T-cell (primary cell): ENCODE measurements around the gene GRHL1. TPM values are rescaled to one million over a fixed set of nuclear protein-coding genes. Genes with fewer than 3 reads are reported as not detected.

Experiments
- ATAC-seq, 4 experiments: fragments of 200-7000 bp in 3 of 4; fragments of 150-1000 bp in 1 of 4; cut with Tn5 transposase; replicated peaks in 1 of 4; 1 replicate in 3 of 4; 2 replicates in 1 of 4; pipeline ENCODE4 v1.10.0; 2021; ENCODE audit warnings: moderate library complexity in 3 of 4, mild to moderate bottlenecking in 2 of 4, moderate number of reproducible peaks in 1 of 4
- CTCF ChIA-PET, 2 donors: fragments of 300-600 bp; sonication (Branson Sonifier 250); formaldehyde crosslinking; loops; one replicate each; lab custom pipeline; 2022; ENCODE audit warnings: antibody characterized with exemption in 2 of 2; lab: Charles Lee
- POLR2A ChIA-PET, 2 donors: fragments of 300-600 bp; sonication (Branson Sonifier 250); formaldehyde crosslinking; loops; one replicate each; lab custom pipeline; 2022; ENCODE audit warnings: antibody characterized with exemption in 2 of 2; lab: Charles Lee
- DNase-seq, 35 experiments: peaks; one replicate each; pipeline versions ENCODE4 v3.0.0 to v3.0.0-alpha.2; 2013 to 2023
- H3K27ac ChIP-seq: one replicate; pipeline ENCODE4 v1.5.1; 2013; ENCODE audit warnings: low read length
- H3K27me3 ChIP-seq, 2 experiments: replicated peaks in 1 of 2; 1 replicate in 1 of 2; 2 replicates in 1 of 2; pipeline versions ENCODE4 v1.6.1 to v1.7.0; 2013; ENCODE audit warnings: low read length in 1 of 2, mixed read lengths in 1 of 2; ENCODE audit not compliant: control insufficient read depth in 2 of 2, insufficient read depth in 2 of 2; ENCODE audit errors: extremely low read depth in 1 of 2
- H3K36me3 ChIP-seq, 2 donors: 1 replicate in 1 of 2; 2 replicates in 1 of 2; pipeline versions ENCODE4 v1.6.1 to v1.7.0; 2013; ENCODE audit warnings: low read length in 1 of 2; ENCODE audit not compliant: control insufficient read depth in 2 of 2, insufficient read depth in 1 of 2; ENCODE audit errors: extremely low read depth in 1 of 2
- H3K4me1 ChIP-seq, 2 experiments: 1 replicate in 1 of 2; 2 replicates in 1 of 2; pipeline versions ENCODE4 v1.6.1 to v1.7.0; 2013; ENCODE audit warnings: low read length in 2 of 2, mixed read lengths in 1 of 2; ENCODE audit not compliant: insufficient read depth in 2 of 2, control insufficient read depth in 1 of 2; ENCODE audit errors: extremely low read depth in 1 of 2
- H3K4me3 ChIP-seq, 2 donors: 1 replicate in 1 of 2; 2 replicates in 1 of 2; pipeline versions ENCODE4 v1.5.1 to v1.7.0; 2013; ENCODE audit warnings: mild to moderate bottlenecking in 2 of 2, low read length in 1 of 2, moderate library complexity in 1 of 2; ENCODE audit not compliant: control insufficient read depth in 1 of 2; ENCODE audit errors: extremely low read depth in 1 of 2
- H3K9me3 ChIP-seq: 2 replicates; pipeline ENCODE4 v1.7.0; 2013
- H3K27ac Mint-ChIP-seq, 2 donors: one replicate each; pipeline ENCODE4 v1.8.0; 2020 to 2021; ENCODE audit warnings: mild to moderate bottlenecking in 2 of 2, mixed read lengths in 2 of 2
- H3K27me3 Mint-ChIP-seq, 2 donors: one replicate each; pipeline ENCODE4 v1.8.0; 2021 to 2022; ENCODE audit warnings: mixed read lengths in 2 of 2
- H3K36me3 Mint-ChIP-seq: one replicate; pipeline ENCODE4 v1.8.0; 2021; ENCODE audit warnings: mixed read lengths
- H3K4me1 Mint-ChIP-seq, 3 donors: one replicate each; pipeline ENCODE4 v1.8.0; 2020 to 2022; ENCODE audit warnings: mixed read lengths in 3 of 3, mild to moderate bottlenecking in 1 of 3
- H3K4me3 Mint-ChIP-seq, 3 donors: one replicate each; pipeline ENCODE4 v1.8.0; 2020 to 2022; ENCODE audit warnings: mild to moderate bottlenecking in 3 of 3, mixed read lengths in 3 of 3, moderate library complexity in 3 of 3
- H3K9me3 Mint-ChIP-seq, 3 donors: one replicate each; pipeline ENCODE4 v1.8.0; 2020 to 2022; ENCODE audit warnings: mixed read lengths in 3 of 3
- WGBS: methylation state at CpG from one replicate; pipeline ENCODE4 v1.1.5; 2013; ENCODE audit warnings: missing lambda C conversion rate; ENCODE audit not compliant: insufficient coverage; 5-methylcytosine and 5-hydroxymethylcytosine counted together
- total RNA-seq, 35 experiments: library from RNA in 6 of 35; stranded (reverse) in 6 of 35; fragments of 120-200 nt in 1 of 35; gene quantifications; one replicate each; pipeline versions ENCODE4 v1.2.1 to v1.2.4 and lab custom pipeline; 2013 to 2026

GRHL1 gene
- total RNA-seq, 5 donors from 2014 or later (not counting 1 experiment from before 2014, with no cell fraction given), result 0.07 to 0.61 (median 0.43) TPM

DNA sequence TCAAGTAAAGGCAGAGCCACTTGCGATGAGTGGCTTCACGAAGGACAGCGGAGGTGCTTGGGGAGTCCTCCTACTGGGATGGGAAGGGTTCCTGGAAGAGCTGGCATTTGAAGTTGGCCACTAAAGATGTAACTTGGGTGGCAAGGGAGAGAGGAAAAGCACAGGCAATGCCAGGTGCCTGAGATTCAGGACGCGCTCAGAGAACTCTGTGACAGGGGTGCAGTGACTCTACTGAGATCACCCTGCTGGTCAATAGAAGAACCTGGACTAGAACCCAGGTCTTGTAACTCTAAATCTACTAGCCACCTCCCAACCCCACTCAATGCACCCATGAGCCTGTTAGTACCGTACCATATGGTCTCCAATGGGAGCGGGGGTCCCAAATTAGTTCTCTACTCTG lies 5.4 kb upstream of the GRHL1 start:
- Histone ChIP-seq H3K9me3 (no peaks in the 10 kb centered on the region), H3K36me3 (no peaks in the 10 kb centered on the region), H3K27ac (no peak overlapping the region), H3K4me3 (no peak overlapping the region), H3K4me1 (peaks cover 0 to 10% of the 10 kb centered on the region in 2 experiments), H3K27me3 (peaks cover 0 to 44% of the 10 kb centered on the region in 2 experiments)
- Mint-ChIP-seq H3K27ac (no peak overlapping the region), H3K27me3 (peaks cover 17 to 40% of the 10 kb centered on the region in 2 donors), H3K4me1 (peaks cover 5 to 10% (median 7%) of the 10 kb centered on the region in 3 donors), H3K4me3 (no peak overlapping the region), H3K36me3 (no peaks in the 10 kb centered on the region), H3K9me3 (no peaks in the 10 kb centered on the region)
- POLR2A ChIA-PET, result no interaction called here
- no peak for ATAC-seq
- 74% methylated on average over 5 of the region's 7 CpGs for WGBS
- CTCF ChIA-PET, result no interaction called here
- no peak for DNase-seq

DNA sequence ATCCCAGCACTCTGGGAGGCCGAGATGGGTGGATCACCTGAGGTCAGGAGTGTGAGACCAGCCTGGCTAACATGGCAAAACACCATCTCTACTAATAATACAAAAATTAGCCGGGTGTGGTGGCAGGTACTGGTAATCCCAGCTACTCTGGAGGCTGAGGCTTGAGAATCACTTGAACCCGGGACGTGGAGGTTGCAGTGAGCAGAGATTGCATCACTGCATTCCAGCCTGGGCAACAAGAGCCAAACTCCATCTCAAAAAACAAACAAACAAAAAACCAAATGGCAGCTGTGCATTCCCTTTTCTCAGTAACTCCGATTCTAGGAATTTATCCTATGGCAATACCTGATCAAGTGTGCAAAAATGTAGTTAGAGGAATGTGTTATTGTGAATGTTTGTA lies 4.7 kb upstream of the GRHL1 start:
- CTCF ChIA-PET, result no interaction called here
- Mint-ChIP-seq H3K4me3 (no peak overlapping the region), H3K27ac (no peak overlapping the region), H3K4me1 (peaks cover 5 to 10% (median 7%) of the 10 kb centered on the region in 3 donors), H3K36me3 (no peaks in the 10 kb centered on the region), H3K27me3 (peaks cover 17 to 40% of the 10 kb centered on the region in 2 donors), H3K9me3 (no peaks in the 10 kb centered on the region)
- H3K4me1 ChIP-seq, result peaks cover 0 to 10% of the 10 kb centered on the region in 2 experiments
- POLR2A ChIA-PET, result no interaction called here
- H3K9me3 ChIP-seq, result no peaks in the 10 kb centered on the region
- 88% methylated on average over 3 of the region's 5 CpGs for WGBS
- H3K27ac ChIP-seq, result no peak overlapping the region
- no peak for DNase-seq
- H3K36me3 ChIP-seq, result no peaks in the 10 kb centered on the region
- H3K4me3 ChIP-seq, result no peak overlapping the region
- no peak for ATAC-seq
- H3K27me3 ChIP-seq, result peaks cover 0 to 44% of the 10 kb centered on the region in 2 experiments

DNA sequence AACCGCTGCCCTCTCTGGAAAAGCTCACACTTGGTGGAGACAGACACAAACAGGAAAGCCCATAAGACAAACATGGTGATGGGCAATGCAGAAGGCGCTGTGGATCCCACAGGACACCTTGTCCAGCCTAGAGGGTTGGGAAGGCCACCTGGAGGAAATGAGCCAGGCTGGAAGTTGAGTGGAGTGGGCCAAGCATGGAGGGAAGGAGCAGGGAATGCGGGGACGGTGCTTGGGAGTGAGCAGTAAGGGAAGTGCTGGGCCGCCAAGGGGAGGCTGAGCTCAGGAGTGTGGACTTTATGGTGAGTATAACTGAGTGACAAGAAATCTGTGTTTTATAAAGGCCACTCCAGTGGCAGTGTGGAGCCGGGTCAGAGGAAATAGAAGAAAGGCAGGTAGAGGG lies 2.8 kb upstream of the GRHL1 start:
- 100% methylated on average over 5 of the region's 6 CpGs for WGBS
- ChIA-PET CTCF (interaction anchor here in 1 of 2 donors (0.7 kb wide), 1 partner anchor 145 kb away, joined by 6 read pairs; no protein-coding TSS in a partner anchor), POLR2A (no interaction called here)
- Histone ChIP-seq H3K4me1 (peaks cover 0 to 14% of the 10 kb centered on the region in 2 experiments), H3K9me3 (no peaks in the 10 kb centered on the region), H3K27ac (no peak overlapping the region), H3K27me3 (peaks cover 8 to 47% of the 10 kb centered on the region in 2 experiments), H3K4me3 (no peak overlapping the region), H3K36me3 (no peaks in the 10 kb centered on the region)
- ATAC-seq (no peak), DNase-seq (no peak)
- H3K27ac Mint-ChIP-seq, result no peak overlapping the region
- H3K4me3 Mint-ChIP-seq, result peak overlapping the region; percentile 32 to 42 (median 34)
- H3K27me3 Mint-ChIP-seq, result peaks cover 28 to 54% of the 10 kb centered on the region in 2 donors
- H3K36me3 Mint-ChIP-seq, result no peaks in the 10 kb centered on the region
- H3K4me1 Mint-ChIP-seq, result peaks cover 10 to 12% (median 10%) of the 10 kb centered on the region in 3 donors
- no peaks in the 10 kb centered on the region for H3K9me3 Mint-ChIP-seq

DNA sequence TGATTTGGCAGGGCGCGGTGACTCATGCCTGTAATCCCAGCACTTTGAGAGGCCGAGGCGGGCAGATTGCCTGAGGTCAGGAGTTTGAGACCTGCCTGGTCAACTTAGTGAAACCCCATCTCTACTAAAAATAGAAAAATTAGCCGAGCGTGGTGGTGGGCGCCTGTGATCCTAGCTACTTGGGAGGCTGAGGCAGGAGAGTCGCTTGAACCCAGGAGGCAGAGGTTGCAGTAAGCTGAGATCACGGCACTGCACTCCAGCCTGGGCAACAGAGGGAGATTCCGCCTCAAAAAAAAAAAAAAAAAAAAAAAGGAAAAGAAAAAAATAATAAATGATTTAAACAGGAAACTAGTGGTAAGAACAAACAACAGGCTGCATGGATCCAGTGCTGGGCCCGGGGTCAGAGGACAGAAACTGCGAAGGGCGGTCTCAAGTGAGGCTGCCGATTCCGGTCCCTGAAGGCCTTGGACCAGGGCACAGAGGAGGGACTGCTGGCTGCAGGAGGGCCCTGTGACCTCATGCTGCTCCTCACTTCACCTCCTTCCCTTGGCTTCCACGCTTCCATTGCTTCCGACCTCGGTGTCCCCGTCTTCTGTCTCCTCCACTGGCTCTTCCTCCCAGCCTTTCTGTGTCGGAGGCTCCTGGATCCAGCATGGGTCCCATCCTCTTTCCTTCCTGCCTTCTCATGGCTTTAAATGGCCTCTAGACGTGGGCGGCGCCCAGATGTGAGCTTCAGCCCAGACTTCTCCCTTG lies 2.1 kb upstream of the GRHL1 start:
- DNase-seq (no peak), ATAC-seq (no peak)
- peak overlapping the region; percentile 79 to 88 (median 85) for H3K4me3 Mint-ChIP-seq
- H3K27ac Mint-ChIP-seq, result peak overlapping the region in 1 of 2 donors; percentile 45
- Histone ChIP-seq H3K4me3 (no peak overlapping the region), H3K4me1 (peaks cover 0 to 14% of the 10 kb centered on the region in 2 experiments), H3K27me3 (peaks cover 13 to 43% of the 10 kb centered on the region in 2 experiments), H3K9me3 (no peaks in the 10 kb centered on the region), H3K36me3 (no peaks in the 10 kb centered on the region), H3K27ac (no peak overlapping the region)
- peaks cover 31 to 54% of the 10 kb centered on the region in 2 donors for H3K27me3 Mint-ChIP-seq
- H3K4me1 Mint-ChIP-seq, result peaks cover 10 to 12% (median 10%) of the 10 kb centered on the region in 3 donors
- 97% methylated on average over 15 of the region's 23 CpGs for WGBS
- POLR2A ChIA-PET, result no interaction called here
- CTCF ChIA-PET, result interaction anchor here in 1 of 2 donors (0.7 kb wide), 1 partner anchor 145 kb away, joined by 6 read pairs; no protein-coding TSS in a partner anchor
- no peaks in the 10 kb centered on the region for H3K9me3 Mint-ChIP-seq
- no peaks in the 10 kb centered on the region for H3K36me3 Mint-ChIP-seq

DNA sequence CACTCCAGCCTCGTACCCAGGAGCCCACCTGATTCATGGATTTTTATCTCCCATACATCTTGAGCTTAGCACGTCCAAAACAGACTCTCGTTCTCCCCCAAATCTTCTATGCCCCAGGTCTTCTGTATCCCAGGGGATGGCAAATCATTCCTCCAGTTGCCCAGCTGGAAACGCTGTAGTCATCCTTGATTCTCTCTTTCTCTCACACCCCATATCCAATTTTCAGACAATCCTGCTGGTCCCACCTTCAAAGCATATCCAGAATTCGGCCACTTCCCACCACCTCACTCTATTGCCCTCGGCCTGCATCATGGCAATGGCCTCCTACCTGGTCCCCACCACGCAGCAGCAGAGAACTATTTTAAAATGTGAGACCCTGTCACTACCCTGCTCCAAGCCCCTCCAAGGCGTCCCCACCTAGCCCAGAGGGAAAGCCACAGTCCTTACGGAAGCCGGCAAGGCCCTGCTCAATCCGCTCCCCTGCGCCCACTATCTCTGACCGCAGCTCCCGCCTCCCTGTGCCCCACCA lies 1.4 kb upstream of the GRHL1 start:
- H3K4me1 ChIP-seq, result peaks cover 0 to 14% of the 10 kb centered on the region in 2 experiments
- WGBS, result 91% methylated on average over 14 of the region's 14 CpGs
- Mint-ChIP-seq H3K4me1 (peaks cover 10 to 12% (median 10%) of the 10 kb centered on the region in 3 donors), H3K27me3 (peaks cover 33 to 51% of the 10 kb centered on the region in 2 donors), H3K9me3 (no peaks in the 10 kb centered on the region), H3K27ac (peak overlapping the region; percentile 25 to 45), H3K36me3 (no peaks in the 10 kb centered on the region), H3K4me3 (peak overlapping the region; percentile 79 to 88 (median 85))
- H3K4me3 ChIP-seq, result no peak overlapping the region
- POLR2A ChIA-PET, result no interaction called here
- no peak overlapping the region for H3K27ac ChIP-seq
- DNase-seq (no peak), ATAC-seq (no peak)
- H3K36me3 ChIP-seq, result no peaks in the 10 kb centered on the region
- no peaks in the 10 kb centered on the region for H3K9me3 ChIP-seq
- peaks cover 15 to 42% of the 10 kb centered on the region in 2 experiments for H3K27me3 ChIP-seq
- CTCF ChIA-PET, result no interaction called here

DNA sequence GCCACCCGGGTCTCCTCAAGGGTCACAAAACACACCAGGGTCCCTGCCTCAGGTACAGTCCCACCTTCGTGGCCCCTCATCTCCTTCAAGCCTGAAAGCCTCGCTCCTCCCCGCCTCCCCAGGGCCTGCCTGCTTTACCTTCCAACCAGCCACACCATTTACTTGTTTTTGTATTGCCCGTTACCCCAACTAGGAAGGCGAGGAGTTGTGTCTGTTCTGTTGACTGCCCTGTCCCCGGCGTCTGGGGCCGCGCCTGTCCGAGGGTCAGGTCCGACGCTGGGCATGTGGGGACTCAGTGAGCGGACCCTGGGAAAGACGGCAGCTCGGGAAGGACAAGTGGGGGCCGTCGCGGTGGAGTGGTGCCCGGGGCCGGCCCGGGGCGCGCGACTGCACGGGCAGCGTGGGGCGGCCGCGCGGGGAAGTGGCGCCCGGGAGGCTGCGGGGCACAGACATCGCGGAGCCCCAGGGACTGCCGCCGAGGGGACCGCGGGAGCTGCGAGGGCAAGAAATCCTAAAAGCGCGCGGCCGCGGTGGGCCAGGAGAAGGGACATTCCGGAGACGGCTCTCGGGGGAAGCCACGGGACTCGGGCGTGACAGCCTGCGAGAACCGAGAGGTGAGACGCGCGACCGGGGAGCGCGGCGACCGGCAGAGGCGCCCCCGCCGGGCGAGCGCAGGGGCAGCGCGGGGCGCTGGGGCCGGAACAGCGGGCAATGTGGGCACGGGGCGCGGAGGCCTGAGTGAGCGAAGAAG lies 797 bp upstream of the GRHL1 start:
- H3K4me1 ChIP-seq, result peaks cover 0 to 14% of the 10 kb centered on the region in 2 experiments
- H3K36me3 ChIP-seq, result no peaks in the 10 kb centered on the region
- peak in 28 of 35 experiments; percentile 7 to 79 (median 34) for DNase-seq
- H3K9me3 Mint-ChIP-seq, result no peaks in the 10 kb centered on the region
- peaks cover 10 to 12% (median 10%) of the 10 kb centered on the region in 3 donors for H3K4me1 Mint-ChIP-seq
- peak overlapping the region; percentile 48 to 62 for H3K4me3 ChIP-seq
- H3K27me3 ChIP-seq, result peaks cover 15 to 41% of the 10 kb centered on the region in 2 experiments
- ATAC-seq, result peak; percentile 44 to 51 (median 47)
- H3K4me3 Mint-ChIP-seq, result peak overlapping the region; percentile 79 to 88 (median 85)
- H3K36me3 Mint-ChIP-seq, result no peaks in the 10 kb centered on the region
- peak overlapping the region in 1 of 2 donors; percentile 25 for H3K27ac Mint-ChIP-seq
- ChIA-PET CTCF (no interaction called here), POLR2A (no interaction called here)
- H3K27me3 Mint-ChIP-seq, result peaks cover 33 to 45% of the 10 kb centered on the region in 2 donors
- no peaks in the 10 kb centered on the region for H3K9me3 ChIP-seq
- no peak overlapping the region for H3K27ac ChIP-seq
- 6% methylated on average over 73 of the region's 76 CpGs for WGBS
